Natural killer cell (primary cell): ENCODE results near the gene SUMO1. TPM values are rescaled to one million over a fixed set of nuclear protein-coding genes. Genes with fewer than 3 reads are reported as not detected.

Source experiments
- ATAC-seq, 3 donors: fragments of 150-1000 bp in 2 of 3; fragments of 200-7000 bp in 1 of 3; cut with Tn5 transposase; 1 replicate in 1 of 3; 2 replicates in 2 of 3; pipeline ENCODE4 v1.10.0; 2021; ENCODE audit warnings: mild to moderate bottlenecking in 2 of 3, moderate library complexity in 2 of 3
- DNase-seq, 2 donors: peaks; one replicate each; pipeline versions ENCODE4 v3.0.0 to v3.0.0-alpha.2; 2013 to 2021; ENCODE audit warnings: mixed read lengths in 1 of 2
- H3K27ac ChIP-seq: one replicate; pipeline ENCODE4 v1.5.1; 2013; ENCODE audit warnings: mild to moderate bottlenecking, low read length
- H3K27me3 ChIP-seq: one replicate; pipeline ENCODE4 v1.6.1; 2013; ENCODE audit warnings: low read length; ENCODE audit not compliant: control insufficient read depth, insufficient read depth
- H3K36me3 ChIP-seq: one replicate; pipeline ENCODE4 v1.6.1; 2013; ENCODE audit warnings: low read length; ENCODE audit not compliant: control insufficient read depth, insufficient read depth
- H3K4me1 ChIP-seq: one replicate; pipeline ENCODE4 v1.6.1; 2013; ENCODE audit warnings: low read length; ENCODE audit not compliant: control insufficient read depth, insufficient read depth
- H3K4me3 ChIP-seq: one replicate; pipeline ENCODE4 v1.5.1; 2013; ENCODE audit warnings: low read length
- H3K9me3 ChIP-seq: one replicate; pipeline ENCODE4 v1.6.1; 2013; ENCODE audit warnings: low read length; ENCODE audit not compliant: control insufficient read depth, insufficient read depth
- H3K27ac Mint-ChIP-seq, 2 donors: one replicate each; pipeline ENCODE4 v1.8.0; 2022; ENCODE audit warnings: mild to moderate bottlenecking in 2 of 2, mixed read lengths in 2 of 2, moderate library complexity in 1 of 2
- H3K27me3 Mint-ChIP-seq, 2 donors: one replicate each; pipeline ENCODE4 v1.8.0; 2022; ENCODE audit warnings: low read depth in 2 of 2, mixed read lengths in 2 of 2
- H3K36me3 Mint-ChIP-seq: one replicate; pipeline ENCODE4 v1.8.0; 2022; ENCODE audit warnings: mixed read lengths
- H3K4me1 Mint-ChIP-seq, 2 donors: one replicate each; pipeline ENCODE4 v1.8.0; 2022; ENCODE audit warnings: mixed read lengths in 2 of 2
- H3K4me3 Mint-ChIP-seq: one replicate; pipeline ENCODE4 v1.8.0; 2022; ENCODE audit warnings: mild to moderate bottlenecking, moderate library complexity, mixed read lengths
- H3K9me3 Mint-ChIP-seq, 2 donors: one replicate each; pipeline ENCODE4 v1.8.0; 2022; ENCODE audit warnings: mixed read lengths in 2 of 2
- WGBS: methylation state at CpG from one replicate; pipeline ENCODE4 v1.1.7; 2013; ENCODE audit warnings: missing lambda C conversion rate; ENCODE audit not compliant: insufficient coverage; 5-methylcytosine and 5-hydroxymethylcytosine counted together
- intact Hi-C: fragments of 100-400 bp; cut with micrococcal nuclease; formaldehyde crosslinking; loops from one replicate; pipeline ENCODE4 v1.14.2; 2022
- total RNA-seq, 4 donors: library from RNA; stranded (reverse); fragments of 120-200 nt in 1 of 4; gene quantifications; one replicate each; pipeline versions ENCODE4 v1.2.3 to v1.2.4, GENCODE V29; 2013 to 2022
- TF ChIP-seq, protein P1 (sequence below): fragments of 200-600 bp; IDR thresholded peaks from one replicate; pipeline ENCODE4 v1.8.0; 2022; ENCODE audit warnings: antibody characterized with exemption

SUMO1 gene
- total RNA-seq, 3 donors from 2014 or later (not counting 1 experiment from before 2014, with no cell fraction given): 70.1 to 84.1 (median 70.7) TPM

DNA sequence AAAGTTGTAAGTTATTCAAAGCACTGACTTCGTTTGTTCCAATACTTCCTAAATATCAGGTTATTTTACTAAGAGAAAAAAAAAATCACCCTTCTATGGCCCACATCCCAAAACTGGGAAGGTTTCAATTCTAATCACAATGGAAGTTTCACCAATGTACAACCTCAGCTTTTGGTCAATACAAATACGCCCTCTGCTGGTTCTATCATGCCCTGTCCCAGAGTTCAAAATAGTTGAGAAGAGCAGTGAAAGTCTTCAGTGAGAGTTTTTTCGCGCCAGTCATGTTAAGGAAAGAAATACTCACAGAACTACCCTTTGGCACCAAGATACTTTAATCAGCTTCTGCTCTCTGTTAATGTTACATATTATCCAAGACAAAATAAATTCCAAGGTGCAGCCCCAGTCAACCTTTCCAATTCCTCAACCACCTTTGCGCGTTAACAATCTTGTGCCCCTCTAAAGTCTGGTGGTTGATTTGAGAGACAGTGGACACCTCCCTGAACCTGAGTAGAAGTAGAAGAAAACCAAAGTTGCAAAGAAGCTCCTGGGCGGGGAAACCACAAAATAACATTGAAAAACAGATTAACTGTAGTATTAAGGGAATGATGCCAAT, 59.9 kb downstream of the SUMO1 start:
- H3K27ac Mint-ChIP-seq: no peak overlapping the region
- WGBS: 43% methylated on average over 3 of the region's 7 CpGs

DNA sequence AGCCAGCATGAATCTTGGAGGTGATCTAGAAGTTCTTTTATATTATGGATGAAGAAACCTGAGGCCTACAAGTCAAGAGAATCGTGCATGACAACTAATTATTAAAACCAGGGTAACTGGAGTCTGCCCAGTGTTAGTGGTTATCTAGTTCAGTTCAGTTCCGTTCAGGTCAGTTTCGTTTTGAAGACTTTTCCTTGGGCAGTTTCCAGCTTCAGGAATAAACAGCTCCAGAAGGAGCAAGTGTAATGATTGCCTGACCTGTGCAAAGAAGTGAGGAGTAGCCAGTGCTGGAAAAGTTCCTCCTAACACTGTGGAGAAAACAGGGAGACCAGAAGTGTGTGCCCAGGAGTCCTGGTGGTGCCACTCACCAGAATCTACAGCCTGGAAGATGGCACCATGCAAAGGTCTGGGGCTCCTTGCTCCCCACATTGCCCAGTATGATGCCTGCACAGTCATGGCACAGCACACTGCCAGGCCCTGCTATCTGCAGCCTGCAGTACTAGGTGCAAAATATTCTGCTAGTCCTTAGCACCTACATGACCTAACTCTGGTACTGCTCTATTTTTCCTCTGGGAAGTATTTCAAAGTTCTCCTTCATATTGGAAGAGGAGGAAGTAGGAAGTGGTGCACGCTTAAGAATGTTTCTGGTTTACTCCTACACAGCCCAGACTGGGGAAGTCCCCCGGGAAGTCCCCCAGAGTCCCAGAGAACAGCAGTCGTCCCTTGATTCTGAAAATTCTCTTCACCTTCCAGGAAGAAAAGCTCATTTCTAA, 65.8 kb downstream of the SUMO1 start:
- Histone ChIP-seq H3K4me1 (no peaks in the 10 kb centered on the region), H3K36me3 (no peaks in the 10 kb centered on the region), H3K27me3 (no peaks in the 10 kb centered on the region), H3K4me3 (no peak overlapping the region), H3K9me3 (no peaks in the 10 kb centered on the region), H3K27ac (no peak overlapping the region)
- no peak overlapping the region for H3K27ac Mint-ChIP-seq
- WGBS: 63% methylated on average over 6 of the region's 6 CpGs
- H3K4me1 Mint-ChIP-seq: peaks cover 0 to 6% of the 10 kb centered on the region in 2 donors
- TF ChIP-seq, protein P1, sequence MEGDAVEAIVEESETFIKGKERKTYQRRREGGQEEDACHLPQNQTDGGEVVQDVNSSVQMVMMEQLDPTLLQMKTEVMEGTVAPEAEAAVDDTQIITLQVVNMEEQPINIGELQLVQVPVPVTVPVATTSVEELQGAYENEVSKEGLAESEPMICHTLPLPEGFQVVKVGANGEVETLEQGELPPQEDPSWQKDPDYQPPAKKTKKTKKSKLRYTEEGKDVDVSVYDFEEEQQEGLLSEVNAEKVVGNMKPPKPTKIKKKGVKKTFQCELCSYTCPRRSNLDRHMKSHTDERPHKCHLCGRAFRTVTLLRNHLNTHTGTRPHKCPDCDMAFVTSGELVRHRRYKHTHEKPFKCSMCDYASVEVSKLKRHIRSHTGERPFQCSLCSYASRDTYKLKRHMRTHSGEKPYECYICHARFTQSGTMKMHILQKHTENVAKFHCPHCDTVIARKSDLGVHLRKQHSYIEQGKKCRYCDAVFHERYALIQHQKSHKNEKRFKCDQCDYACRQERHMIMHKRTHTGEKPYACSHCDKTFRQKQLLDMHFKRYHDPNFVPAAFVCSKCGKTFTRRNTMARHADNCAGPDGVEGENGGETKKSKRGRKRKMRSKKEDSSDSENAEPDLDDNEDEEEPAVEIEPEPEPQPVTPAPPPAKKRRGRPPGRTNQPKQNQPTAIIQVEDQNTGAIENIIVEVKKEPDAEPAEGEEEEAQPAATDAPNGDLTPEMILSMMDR: no peak
- no peaks in the 10 kb centered on the region for H3K36me3 Mint-ChIP-seq
- intact Hi-C loops: no loop called here
- ATAC-seq (no peak), DNase-seq (peak in 1 of 2 donors; percentile 30)
- no peak overlapping the region for H3K4me3 Mint-ChIP-seq
- H3K9me3 Mint-ChIP-seq: no peaks in the 10 kb centered on the region
- H3K27me3 Mint-ChIP-seq: peaks cover 17 to 18% of the 10 kb centered on the region in 2 donors

More for the DNA sequence above, 59.9 kb downstream of the SUMO1 start:
- Histone ChIP-seq H3K36me3 (no peaks in the 10 kb centered on the region), H3K4me1 (no peaks in the 10 kb centered on the region), H3K27me3 (no peaks in the 10 kb centered on the region), H3K9me3 (no peaks in the 10 kb centered on the region), H3K4me3 (no peak overlapping the region), H3K27ac (no peak overlapping the region)
- TF ChIP-seq, protein P1: peak; percentile 78
- H3K4me1 Mint-ChIP-seq: no peaks in the 10 kb centered on the region
- intact Hi-C loops: loop anchor here (1.0 kb wide), 1 partner anchor 318 kb away; no protein-coding TSS in a partner anchor
- peaks cover 0 to 3% of the 10 kb centered on the region in 2 donors for H3K27me3 Mint-ChIP-seq
- DNase-seq (peak in 1 of 2 donors; percentile 76), ATAC-seq (peak; percentile 64 to 77 (median 75))
- no peaks in the 10 kb centered on the region for H3K9me3 Mint-ChIP-seq
- no peaks in the 10 kb centered on the region for H3K36me3 Mint-ChIP-seq
- no peak overlapping the region for H3K4me3 Mint-ChIP-seq

DNA sequence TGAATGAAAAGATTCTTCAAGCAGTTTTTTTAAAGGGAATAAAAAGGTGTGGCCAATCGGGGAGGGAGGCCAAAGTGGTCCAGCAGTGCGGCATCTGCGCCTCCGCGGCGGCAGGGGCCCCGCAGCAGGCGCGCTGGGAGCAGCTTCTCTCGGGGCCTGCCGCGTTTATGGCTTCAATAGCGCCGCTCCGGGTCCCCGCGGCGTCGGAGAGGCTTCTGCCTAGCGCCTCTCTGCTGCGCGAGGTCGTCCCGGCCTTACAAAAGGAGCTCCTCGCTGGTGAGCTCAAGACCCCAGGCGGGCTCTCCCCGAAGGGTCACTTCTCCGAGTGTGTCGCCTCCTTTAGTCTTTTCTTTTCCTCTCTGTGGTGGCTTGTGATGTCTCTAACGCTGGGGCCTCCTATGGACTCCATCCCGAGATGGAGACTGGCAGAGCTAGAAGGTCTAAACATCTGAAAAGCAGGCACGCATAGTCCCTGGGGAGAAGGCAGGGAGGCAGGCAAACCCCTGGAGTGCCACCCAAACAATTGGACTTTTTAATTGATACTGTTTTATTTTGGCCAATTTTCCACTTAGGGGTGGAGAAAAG, 67.1 kb downstream of the SUMO1 start:
- ATAC-seq (peak in 1 of 3 donors; percentile 39), DNase-seq (peak in 1 of 2 donors; percentile 6)
- intact Hi-C loops: no loop called here
- Mint-ChIP-seq H3K4me1 (peaks cover 0 to 6% of the 10 kb centered on the region in 2 donors), H3K27me3 (peaks cover 17 to 18% of the 10 kb centered on the region in 2 donors), H3K4me3 (no peak overlapping the region), H3K9me3 (no peaks in the 10 kb centered on the region), H3K27ac (no peak overlapping the region), H3K36me3 (no peaks in the 10 kb centered on the region)
- H3K9me3 ChIP-seq: no peaks in the 10 kb centered on the region
- no peaks in the 10 kb centered on the region for H3K4me1 ChIP-seq
- H3K4me3 ChIP-seq: no peak overlapping the region
- WGBS: 16% methylated on average over 32 of the region's 32 CpGs
- no peaks in the 10 kb centered on the region for H3K27me3 ChIP-seq
- TF ChIP-seq, protein P1: no peak
- H3K27ac ChIP-seq: no peak overlapping the region
- no peaks in the 10 kb centered on the region for H3K36me3 ChIP-seq
